Measurements from ENCODE around the gene OR7A10. TPM values are rescaled to one million over a fixed set of nuclear protein-coding genes. Genes with fewer than 3 reads are reported as not detected.
"Not testable (repeated sequence)": the region's sequence is repeated elsewhere in the genome, so short reads cannot be mapped to it uniquely, and the experiment has no call there.

Gene OR7A10
- total RNA-seq, 1 donor from 2014 or later = not detected

GRCh38 chr19:14798760-14799159 lies 50.0 kb downstream of the OR7A10 start:
- DNase-seq (ENCODE audit: low spot score) = no peak
- intact Hi-C loops (cut with DNase I) = no loop called here
- ATAC-seq = no peak

DNA sequence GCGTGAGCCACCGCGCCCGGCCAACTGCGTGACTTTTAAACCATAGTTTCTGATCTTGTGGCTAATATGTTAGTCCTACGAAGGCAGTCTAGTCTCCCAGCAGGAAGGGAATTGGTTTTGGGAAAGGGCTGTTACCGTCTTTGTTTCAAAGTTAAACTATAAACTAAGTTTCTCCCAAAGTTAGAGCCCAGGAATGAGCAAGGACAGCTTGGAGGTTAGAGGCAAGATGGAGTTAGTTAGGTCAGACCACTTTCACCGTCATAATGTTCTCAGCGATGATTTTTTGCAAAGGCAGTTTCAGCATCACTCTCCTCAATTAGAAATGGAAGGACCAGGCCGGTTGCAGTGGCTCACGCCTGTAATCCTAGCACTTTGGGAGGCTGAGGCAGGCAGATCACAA lies 52.7 kb downstream of the OR7A10 start:
- DNase-seq (ENCODE audit: low spot score) (no peak), ATAC-seq (no peak)
- intact Hi-C loops (cut with DNase I) = no loop called here

DNA sequence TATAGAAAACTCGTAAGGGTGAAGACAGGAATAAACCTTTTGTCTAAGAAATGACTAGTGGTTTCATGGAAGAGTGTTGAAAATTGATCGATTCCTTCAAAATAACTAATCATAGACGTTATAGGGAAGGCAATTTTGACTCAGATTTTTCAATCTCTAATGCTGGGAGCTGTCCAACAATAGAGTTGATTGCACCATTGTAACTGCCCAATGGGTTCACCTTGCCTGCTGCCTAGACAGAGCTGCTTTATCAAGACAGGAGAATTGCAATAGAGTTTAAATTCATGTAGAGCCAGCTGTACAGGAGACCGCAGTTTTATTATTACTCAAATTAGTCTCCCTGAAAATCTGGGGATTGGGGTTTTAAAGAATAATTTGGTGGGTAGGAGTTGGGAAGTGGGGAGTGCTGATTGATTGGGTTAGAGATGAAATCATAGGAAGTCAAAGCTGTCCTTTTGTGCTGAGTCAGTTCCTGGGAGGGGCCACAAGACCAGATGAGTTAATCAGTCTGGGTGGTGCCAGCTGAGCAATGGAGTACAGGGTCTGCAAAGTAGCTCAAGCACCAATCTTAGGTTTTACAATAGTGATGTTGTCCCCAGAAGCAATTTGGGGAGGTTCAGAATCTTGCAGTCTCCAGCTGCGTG lies 53.5 kb downstream of the OR7A10 start:
- no peak for DNase-seq (ENCODE audit: low spot score)

DNA sequence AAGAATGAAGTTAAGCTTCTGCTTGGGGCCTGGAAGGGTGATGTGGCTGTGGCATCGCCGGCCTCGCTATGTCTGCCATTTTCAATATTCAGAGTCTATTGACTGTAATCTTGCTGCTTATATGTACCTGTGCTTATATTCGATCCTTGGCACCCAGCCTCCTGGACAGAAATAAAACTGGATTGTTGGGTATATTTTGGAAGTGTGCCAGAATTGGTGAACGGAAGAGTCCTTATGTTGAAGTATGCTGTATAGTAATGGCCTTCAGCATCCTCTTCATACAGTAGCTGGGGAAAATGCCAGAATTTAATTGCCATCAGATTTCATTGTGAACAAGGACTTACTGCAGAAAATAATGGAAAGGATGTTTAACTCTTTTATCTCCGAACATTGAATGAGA lies 56.5 kb downstream of the OR7A10 start:
- DNase-seq (ENCODE audit: low spot score); ATAC-seq; intact Hi-C loops (cut with DNase I): not testable (repeated sequence)

More for the DNA sequence above, 53.5 kb downstream of the OR7A10 start:
- ATAC-seq = no peak
- intact Hi-C loops (cut with DNase I) = no loop called here

Other genes with a start within 250 kb of the OR7A10 start
- gene ADGRE3, start 174.1 kb downstream of the OR7A10 start, total RNA-seq = 1.9 TPM
- gene ZNF333, start 158.9 kb downstream of the OR7A10 start, total RNA-seq = 39.3 TPM
- gene ADGRE2, start 70.4 kb downstream of the OR7A10 start, total RNA-seq = 4.9 TPM
- gene OR7A5, start 13.7 kb downstream of the OR7A10 start, total RNA-seq = 0.22 TPM
- gene OR7C1, start 13.7 kb downstream of the OR7A10 start, total RNA-seq = 0.04 TPM
- gene OR7A17, start 37.2 kb upstream of the OR7A10 start, total RNA-seq = not detected
- not detected for gene OR7C2, start 92.6 kb upstream of the OR7A10 start, total RNA-seq
- gene SLC1A6, start 130.9 kb upstream of the OR7A10 start, total RNA-seq = not detected
- gene CASP14, start 200.6 kb upstream of the OR7A10 start, total RNA-seq = not detected
- not detected for gene OR1I1, start 233.3 kb upstream of the OR7A10 start, total RNA-seq